Activated CD8-positive, alpha-beta memory T cell treated with anti-CD3 and anti-CD28 coated beads for 1 hour (primary cell): ENCODE measurements around the gene GBA3.

Source experiments
- DNase-seq, 2 donors: peaks; one replicate each; pipeline ENCODE4 v3.0.0-alpha.2; 2020; ENCODE audit warnings: low read depth in 1 of 2; ENCODE audit errors: extremely low read depth in 1 of 2

Gene GBA3

DNA sequence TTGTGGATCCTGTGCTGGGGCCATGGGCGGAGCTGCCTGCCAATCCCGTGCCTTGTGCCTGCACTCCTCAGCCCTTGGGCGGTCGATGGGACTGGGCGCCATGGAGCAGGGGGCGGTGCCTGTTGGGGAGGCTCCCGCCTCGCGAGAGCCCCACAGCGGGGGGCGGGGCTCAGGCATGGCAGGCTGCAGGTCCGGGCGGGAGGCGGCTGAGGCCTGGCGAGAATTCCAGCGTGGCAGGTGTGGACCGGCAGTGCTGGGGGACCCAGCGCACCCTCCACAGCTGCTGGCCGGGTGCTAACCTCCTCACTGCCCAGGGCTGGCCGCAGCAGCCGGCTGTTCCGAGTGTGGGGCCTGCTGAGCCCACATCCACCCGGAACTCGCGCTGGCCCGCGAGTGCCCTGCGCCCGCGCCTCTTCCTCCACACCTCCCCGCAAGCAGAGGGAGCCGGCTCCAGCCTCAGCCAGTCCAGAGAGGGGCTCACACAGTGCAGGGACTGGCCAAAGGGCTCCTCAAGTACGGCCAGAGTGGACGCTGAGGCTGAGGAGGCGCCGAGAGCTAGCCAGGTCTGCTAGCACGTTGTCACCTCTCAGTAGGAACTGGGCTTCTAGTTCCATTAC is 85.9 kb downstream of the GBA3 start:
- DNase-seq: no peak

DNA sequence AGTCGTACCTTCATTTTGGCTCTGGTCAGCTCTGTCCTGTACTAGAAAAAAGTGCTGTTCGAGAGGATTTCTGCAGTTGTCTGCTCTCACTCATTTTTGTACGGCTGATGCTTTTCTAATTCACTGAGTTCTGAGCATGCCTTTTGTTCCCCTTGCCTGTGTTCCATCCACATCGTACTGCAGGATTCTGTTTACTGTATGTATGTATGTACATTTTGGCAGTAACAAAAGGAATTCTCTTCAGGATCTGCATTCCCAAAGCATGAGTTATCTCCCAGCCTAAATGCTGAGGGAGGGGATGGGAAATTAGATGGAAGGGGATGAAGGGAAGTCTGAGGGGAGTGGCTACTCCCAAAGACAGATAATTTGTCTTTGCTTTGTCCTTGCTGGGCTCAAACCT is 87.6 kb downstream of the GBA3 start:
- no peak for DNase-seq

DNA sequence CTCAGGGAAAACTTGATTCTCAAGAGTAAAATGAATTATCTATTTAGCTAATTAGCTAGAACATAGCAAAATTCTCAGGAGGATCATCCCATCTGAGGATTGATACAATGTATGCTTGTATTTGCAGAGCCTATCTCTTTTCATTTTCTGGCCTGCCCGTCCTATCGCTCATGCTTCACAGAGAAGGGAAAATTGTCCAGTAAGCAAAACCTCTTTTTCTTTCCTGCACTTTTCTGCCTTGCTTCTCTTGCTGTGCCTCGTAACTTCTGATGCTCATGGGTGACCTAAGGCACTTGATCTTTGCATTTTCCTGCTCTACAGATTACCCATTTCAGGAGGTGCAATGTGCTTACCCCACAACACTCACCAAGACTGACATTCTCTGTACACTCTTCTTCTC is 88.1 kb downstream of the GBA3 start:
- no peak for DNase-seq

DNA sequence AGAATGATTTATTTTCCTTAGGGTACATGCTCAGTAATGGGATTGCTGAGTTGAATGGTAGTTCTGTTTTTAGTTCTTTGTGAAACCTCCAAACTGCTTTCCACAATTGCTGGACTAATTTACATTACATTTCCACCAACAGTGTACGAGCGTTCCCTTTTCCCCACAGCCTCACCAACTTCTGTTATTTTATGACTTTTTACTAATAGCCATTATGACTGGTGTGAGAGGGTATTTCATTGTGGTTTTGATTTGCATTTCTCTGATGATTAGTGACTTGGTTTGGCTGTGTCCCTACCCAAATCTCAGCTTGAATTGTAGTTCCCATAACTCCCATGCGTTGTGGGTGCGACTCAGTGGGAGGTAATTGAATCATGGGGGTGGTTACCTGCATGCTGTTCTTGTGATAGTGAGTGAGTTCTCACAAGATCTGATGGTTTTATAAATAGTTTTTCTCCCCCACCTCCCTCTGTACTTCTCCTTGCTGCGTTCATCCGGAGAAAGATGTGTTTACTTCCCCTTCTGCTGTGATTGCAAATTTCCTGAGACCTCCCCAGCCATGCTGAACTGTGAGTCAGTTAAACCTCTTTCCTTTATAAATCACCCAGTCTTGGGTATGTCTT is 95.1 kb downstream of the GBA3 start:
- DNase-seq: no peak

DNA sequence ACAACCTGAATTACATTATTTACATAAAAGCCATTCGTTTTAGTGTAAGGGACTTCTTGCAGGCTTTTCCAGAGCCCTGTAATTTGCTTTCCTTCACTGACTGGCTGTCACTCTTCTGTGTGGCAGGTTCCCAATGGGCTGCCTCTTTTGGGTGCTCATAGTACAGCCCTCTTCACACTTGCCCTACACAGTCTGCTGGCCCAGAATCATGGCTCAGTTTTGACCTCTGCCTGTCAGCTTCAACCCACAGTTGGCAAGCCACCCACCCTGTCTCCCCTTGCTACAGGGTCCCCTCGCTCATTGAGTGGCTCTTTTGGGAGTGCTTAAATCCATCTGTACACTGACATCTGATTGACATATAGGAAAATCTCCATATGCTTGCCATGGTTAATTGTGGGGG is 97.9 kb downstream of the GBA3 start:
- no peak for DNase-seq

DNA sequence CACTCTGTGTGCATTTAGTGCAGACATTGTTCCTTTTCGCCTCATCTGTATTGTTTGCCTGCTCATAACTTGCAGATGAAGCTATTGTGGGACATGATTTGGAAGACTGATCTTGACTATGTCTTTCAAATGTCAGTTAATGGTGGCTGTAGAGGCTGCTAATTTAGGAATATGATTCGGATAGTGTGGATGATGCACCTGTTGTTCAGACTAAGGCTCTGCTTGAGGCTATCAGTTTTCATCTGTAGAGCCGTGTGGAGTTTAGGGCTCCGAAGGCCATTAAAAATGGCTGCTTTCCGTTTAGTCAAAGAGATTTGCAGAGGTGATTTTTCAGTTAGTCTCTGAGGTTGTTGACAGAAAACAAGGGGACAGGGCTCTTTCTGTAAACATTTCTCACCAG is 102.0 kb downstream of the GBA3 start:
- DNase-seq: no peak

DNA sequence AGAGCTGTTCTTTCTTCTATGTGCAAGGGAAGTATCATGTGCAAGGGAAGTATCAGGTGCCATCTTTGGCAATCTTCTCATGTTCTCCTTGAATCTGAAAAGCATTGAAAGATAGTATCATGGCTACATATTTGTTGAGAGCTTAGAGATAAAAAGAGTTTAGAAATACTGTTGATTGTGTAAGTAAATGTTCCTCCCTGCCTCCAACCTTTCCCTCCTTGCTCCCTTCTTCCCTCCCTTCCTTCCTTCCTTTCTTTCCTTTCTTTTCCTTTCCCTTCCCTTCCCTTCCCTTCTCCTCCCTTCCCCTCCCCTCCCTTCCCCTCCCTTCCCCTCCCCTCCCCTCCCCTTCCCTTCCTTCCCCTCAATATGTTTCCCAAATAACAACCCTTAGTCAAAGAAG is 108.7 kb downstream of the GBA3 start:
- DNase-seq: no peak

DNA sequence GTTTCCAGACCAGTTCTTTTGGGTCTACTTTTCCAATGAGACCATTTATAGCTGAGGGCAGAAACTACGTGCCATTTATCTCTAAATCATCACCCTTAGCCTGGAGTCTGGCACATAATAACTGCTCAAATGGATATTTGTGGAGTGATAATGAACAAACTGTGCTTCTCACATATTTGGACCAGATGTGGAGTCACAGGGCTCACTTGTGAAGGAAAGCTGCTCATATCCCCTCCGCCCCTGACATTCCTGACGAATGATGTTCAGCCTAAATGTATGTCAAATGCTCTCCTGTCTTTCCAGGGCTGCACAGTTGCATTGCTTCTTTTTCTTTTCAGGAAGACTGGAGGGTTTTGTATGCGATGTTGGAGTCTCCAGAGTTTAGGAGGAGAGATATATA is 110.1 kb downstream of the GBA3 start:
- DNase-seq: no peak

DNA sequence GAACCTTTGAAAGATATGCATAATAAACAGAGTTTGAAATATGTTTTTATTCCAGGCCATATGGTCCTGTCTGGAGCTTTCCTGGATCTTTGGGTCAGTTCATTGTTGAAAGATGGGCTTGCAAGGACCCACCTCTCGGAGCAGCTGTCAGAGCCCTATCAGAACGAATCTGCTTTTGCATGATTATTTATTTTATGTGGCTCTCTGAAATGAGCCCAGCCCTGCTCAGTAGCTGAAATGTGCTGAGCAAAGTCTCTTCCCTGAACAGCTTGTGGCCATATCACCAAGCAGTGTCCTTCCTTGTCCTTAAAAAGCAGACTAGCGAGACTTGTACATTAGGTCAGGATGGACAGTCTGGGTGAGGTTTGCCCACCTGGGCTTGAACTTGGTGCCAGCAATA is 110.8 kb downstream of the GBA3 start:
- no peak for DNase-seq

DNA sequence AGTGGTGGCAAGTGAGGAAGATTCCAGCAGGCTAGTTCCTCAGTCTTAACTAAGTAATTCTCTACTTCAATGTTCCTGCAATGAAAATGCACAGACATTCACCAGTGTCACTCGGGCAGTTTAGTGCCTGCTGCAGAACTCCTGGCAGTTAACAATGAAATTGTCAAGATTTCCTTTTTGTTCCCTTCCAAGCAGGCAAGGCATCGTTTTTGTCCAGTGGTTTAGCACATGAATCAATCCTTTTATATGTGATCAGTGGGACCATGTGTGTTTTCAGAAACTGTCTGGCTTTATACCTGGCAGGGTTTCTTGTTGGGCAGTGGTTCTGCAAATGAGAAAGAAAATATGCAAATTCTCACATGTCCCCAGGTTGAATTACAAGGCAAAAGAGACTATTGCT is 122.2 kb downstream of the GBA3 start:
- DNase-seq: no peak

DNA sequence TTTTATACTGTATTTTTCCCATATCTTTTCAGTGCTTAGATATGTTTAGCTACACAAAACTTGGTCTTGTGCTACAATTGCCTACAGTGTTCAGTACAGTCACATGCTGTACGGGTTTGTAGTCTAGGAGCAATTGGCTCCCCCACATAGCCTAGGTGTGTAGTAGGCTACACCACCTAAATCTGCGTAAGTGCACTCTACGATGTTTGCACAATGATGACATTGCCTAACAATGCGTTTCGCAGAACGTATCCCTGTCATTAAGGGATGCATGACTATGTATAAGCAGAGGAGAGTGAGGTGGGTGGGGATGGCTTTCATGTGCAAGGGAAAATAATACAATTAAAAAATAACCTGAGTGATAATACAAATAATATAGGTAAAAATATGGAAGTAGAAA is 131.4 kb downstream of the GBA3 start:
- DNase-seq: no peak

DNA sequence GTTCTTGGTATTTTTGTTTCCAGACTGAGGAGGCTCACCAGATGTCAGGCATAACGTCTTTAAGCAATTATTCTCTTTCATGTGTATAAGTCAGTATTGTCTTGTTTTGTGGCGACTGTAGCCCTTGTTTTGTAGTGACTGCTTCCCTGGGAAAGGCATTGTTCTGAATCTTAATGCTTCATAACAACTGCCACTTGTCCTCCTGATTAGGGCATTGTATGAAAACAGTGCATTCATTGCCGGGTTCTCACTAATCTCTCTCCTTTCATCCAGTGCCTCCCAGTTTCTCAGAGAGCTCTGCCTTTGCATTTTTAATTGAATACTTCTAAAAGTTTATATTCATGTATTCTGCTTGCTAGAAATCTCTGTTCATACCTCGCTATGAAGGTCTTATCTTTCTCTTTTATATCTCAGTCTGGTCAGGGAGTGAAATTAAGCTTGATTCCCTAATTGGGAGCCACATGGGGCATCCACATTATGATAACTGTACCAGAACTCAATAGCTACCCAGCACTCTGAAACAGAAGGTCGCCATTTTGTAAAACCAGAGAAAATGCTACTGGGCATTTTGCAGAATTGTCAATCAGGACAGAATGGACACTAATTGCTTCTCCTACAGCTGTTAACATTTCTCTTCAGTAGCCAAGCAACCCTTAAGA is 149.8 kb downstream of the GBA3 start:
- no peak for DNase-seq

DNA sequence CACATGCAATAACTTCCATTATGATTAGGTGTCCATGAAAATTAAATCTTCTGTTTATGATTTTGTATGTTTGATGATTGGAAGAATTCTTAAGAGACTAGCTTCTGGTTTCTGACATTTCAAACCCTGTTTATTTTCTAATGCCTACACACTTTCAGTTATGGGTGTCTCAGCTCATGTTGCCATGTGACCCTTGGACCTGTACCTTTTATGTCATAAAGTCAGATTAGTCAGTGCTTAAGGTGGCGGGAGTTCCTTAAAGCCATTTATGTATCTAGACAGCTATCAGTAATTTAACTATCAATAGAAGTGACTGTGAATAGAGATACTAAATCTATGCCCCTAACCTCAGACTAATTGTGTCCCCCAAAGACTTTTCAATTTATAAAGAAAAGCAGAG is 155.6 kb downstream of the GBA3 start:
- DNase-seq: no peak

DNA sequence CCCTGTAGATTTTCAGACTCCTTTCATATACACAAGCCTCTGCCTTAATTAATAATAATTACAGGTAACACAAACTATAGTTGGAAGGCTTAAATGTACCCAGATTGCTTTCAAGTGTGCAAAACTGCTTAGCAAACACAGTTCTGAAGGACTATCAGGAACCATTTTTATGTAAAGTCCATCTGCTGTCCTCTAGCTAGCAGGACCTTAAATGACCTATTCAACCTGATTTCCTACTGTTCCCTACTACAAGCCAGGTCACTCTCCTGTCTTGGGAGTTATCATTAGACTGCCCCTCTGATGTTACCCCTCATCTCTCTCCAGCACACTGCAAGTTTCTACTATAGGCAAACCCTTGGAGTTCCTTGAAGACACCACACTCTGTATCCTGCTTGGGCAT is 157.3 kb downstream of the GBA3 start:
- no peak for DNase-seq

DNA sequence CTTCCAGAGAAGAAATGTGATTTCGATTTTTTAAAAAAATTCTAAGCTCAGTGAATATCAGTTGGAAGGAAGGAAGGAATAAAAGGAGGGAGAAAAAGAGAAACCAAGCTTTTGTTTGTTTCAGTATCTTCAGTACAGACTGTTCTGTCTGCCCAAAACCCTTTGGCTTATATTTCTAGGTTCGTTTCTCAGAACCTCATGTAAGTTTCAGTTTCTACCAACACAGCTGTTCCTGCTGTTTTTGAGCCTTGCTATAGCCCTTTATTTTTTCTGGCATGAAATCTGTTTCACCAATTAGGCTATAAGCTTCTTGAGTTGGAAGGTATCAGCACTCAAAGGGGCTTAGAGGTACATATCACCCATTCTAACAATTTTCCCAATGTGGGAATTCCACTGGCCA is 157.9 kb downstream of the GBA3 start:
- no peak for DNase-seq

DNA sequence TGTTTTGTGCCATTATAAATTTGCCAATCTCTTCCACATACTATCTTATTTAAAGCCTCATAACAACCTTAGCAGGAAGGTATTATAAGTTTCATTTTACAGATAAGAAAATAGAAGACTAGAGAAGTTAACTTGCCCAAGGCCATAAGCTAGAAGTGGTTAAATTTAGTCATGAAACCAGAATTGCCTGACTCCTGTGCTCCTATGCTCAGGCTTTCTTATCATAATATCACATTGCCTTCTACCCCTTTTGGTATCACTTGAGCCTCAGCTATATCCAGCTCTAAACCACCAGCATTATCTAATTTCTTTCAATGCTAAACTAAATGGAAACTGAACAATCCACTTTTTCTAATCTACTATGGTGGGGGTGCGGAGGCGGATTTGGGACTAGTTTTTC is 164.7 kb downstream of the GBA3 start:
- no peak for DNase-seq

DNA sequence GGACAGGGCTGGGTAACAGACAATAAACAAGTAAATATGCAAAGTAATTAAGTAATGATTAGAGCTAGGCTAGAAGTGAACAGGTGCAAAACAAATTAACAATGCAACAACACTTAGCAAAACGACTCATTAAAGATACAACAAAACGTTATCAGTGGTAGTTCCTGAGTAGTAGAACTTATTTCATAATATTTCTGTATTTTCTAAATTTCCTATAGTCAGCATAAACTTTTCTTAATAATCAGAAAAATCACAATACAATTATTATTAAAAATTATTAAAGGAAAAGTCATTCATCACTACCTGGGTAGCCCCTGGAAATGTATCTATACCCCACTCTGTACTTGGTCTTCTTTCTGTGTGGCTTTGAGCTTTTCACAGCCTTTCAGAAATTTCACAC is 166.6 kb downstream of the GBA3 start:
- no peak for DNase-seq
